Brain pericyte (primary cell): ENCODE measurements around the gene CCT8L2.
"Not testable (repeated sequence)": the region's sequence is repeated elsewhere in the genome, so short reads cannot be mapped to it uniquely, and the experiment has no call there.

Experiments used
- DNase-seq: peaks from one replicate; pipeline ENCODE4 v3.0.0-alpha.2; 2012; ENCODE audit warnings: low read depth, low spot score

The CCT8L2 gene

DNA sequence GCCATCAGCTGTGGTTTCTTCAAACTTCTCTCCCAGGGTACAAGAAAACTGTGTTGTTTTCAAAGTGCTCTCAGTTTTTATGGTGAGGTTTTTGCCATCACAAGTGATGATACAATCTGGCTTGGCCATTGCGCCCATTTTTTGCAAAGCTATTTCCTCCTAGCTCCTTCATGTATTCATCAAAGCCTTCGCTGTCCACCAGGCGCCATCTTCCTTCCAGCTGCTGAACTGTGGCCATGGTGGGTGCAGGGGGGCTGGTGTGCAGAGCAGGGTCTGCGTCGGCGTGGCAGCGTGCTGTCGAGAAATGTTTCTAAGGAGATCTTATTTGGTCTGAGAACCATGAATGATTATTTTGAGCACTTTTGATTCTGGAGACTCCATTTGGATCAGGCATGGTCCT lies 2.6 kb upstream of the CCT8L2 start:
- not testable (repeated sequence) for DNase-seq

DNA sequence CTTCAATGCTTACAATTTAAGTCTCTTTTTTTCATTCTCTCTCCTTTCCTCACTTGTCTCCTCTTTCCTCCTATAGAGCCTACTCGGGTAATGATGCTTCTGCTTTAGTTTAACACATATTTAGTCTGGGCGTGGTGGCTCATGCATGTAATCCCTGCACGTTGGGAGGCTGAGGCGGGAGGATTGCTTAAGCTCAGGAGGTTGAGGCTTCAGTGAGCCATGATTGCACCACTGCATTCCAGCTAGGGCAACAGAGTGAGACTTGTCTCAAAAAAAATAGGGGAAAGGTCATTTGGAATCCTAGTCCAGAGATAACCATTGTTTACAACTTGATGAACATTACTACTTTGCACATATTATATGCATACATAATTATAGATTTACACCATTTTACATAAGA lies 1.4 kb upstream of the CCT8L2 start:
- DNase-seq: no peak

DNA sequence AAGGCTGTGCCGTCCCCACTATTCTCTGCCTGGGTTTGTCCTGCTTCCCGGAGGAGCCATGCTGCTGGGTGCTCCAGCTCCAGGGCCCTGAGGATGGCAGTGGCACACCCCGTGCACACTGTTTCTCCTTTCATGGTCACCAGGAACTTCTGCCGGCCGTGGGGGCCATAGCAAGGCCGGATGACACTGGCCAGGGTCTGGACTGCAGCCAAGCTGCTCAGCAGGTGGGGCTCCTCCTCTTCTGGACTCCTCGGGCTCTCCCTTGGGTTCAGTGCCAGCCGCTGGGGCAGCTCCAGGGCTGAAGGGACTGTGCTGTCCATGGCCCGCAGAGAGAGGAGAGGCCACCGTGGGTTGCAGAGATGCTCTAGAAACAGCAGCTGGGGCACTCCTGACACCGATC lies 379 bp downstream of the CCT8L2 start:
- not testable (repeated sequence) for DNase-seq

DNA sequence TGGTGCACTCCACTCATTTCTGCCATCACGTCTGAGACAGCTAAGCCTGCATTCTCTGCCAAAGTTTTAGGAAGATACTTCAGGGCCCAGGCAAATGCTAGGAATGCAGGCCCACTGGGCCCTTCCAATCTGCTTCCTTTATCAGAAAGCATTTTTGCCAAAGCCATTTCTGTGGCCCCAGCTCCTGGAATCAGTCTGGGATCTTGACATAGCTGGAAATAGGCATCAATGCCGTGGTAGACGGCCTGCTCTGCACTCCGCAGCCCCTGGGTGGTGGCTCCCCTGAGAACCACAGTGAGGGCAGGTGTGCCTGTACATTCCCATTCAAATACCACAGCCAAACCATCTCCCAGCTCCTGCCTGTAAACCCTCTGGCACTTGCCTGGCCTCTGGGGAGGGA lies 1.5 kb downstream of the CCT8L2 start:
- DNase-seq: not testable (repeated sequence)

DNA sequence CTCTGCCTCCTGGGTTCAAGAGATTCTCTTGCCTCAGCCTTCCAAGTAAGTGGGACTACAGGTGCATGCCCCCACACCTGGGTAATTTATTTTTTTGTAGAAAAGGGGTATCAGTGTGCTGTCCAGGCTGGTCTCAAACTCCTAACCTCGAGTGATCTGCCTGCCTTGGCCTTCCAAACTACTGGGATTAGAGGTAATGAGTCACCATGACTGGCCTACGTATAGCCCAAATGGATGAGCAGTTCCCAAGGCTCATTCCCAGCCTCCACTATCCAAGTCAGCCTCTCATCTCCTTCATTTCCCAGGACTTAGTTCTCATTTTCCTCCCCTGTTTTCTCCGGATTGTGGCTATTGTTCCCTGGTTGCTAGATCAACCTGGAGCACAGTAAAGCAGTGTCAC lies 5.6 kb downstream of the CCT8L2 start:
- no peak for DNase-seq

DNA sequence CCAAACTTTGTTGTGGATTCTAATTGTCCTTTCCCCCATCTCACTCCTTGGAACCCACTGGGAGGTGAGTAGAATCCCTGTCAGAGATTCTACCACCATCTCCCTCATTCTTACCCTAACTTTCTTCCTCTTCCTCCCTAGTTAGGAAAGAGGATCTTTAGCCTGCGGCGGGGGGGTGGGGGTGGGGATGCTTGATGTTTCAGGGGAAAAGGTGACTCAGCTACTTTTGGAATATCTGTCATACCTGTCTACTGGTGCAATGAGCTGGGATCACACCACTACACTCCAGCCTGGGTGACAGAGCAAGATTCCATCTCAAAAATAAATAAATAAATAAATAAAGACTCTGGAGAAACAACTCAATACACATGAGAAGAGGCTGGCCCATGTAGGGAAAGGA lies 6.4 kb downstream of the CCT8L2 start:
- DNase-seq: no peak

DNA sequence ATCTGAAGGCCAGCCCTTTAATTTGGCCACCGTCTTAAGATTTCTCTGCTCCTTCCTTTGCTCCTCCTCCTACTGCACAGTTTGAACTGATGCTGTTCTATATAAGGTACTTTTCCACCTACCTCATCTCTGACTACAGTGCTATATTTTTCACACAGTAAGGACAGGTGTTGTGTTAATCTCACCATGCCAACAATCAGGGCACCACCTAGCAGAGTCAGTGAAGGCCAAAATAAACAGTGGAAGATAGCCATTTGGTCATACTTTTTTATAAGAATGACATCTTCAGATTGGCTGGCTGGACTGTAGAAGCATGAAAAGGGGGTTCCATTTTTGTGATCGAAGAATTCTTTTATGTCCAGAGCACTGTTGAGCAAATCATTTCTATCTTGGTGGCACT lies 11.7 kb downstream of the CCT8L2 start:
- not testable (repeated sequence) for DNase-seq

DNA sequence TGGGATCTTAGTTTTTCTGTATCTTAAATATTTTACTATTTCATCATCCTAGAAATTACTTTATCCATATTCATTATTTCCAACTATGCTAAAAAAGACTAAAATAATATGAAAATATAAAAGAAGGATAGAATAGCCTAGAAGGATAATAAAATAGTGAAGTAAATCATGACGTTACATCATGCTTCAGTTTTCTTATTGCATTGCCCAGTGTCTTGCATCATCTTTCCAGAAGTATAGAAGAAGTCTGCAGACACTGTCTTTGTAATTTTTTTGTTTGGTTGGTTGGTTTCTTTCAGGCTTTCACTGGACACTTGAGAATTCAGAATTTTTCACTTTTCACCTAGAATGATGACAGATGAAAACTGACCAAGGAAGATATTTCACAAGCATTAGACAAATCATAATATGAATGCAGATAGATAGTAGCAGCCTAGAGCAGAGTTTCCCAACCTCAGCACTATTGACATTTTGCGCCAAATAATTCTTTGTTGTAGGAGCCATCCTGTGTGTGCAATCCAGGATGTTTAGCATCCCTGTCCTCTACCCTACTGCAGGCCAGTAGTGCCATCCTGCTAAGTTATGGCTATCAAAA lies 23.3 kb downstream of the CCT8L2 start:
- not testable (repeated sequence) for DNase-seq

DNA sequence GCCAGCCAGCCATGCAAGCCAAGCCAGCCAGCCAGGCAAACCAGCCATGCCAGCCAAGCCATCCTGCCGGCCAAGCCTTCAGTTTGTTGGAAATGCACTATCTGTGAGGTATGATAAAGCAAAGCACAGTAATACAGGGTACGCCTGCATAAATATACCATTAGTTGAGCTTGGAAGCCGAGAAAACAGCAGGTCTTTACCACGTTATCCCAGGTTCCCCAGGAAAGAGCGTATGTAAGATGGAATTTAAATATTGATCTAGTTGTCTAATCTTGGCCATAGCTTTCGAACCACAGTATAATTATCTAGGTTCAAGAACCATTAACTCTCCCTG lies 24.2 kb downstream of the CCT8L2 start:
- DNase-seq: no peak

DNA sequence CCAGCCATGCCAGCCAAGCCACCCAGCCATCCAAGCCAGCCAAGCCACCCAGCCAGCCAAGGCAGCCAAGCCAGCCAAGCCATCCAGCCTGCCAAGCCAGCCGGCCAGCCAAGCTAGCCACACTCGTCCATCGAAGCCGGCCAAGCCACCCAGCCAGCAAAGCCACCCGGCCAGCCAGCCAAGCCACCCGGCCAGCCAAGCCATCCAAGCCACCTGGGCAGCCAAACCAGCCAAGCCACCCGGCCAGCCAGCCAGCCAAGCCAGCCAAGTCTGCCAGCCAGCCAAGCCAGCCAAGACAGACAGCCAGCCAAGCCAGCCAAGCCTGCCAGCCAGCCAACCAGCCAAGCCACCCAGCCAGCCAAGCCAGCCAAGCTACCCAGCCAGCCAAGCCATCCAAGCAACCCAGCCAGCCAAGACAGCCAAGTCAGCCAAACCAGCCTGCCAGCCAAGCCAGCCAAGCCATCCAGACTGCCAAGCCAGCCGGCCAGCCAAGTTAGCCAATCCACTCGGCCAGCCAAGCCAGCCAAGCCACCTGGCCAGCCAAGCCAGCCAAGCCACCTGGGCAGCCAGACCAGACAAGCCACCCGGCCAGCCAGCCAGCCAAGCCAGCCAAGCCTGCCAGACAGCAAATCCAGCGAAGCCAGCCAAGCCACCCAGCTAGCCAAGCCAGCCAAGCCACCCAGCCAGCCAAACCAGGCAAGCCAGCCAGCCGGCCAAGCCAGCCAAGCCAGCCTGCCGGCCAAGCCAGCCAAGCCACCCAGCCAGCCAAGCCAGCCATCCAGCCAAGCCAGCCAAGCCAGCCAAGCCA lies 24.8 kb downstream of the CCT8L2 start:
- not testable (repeated sequence) for DNase-seq

DNA sequence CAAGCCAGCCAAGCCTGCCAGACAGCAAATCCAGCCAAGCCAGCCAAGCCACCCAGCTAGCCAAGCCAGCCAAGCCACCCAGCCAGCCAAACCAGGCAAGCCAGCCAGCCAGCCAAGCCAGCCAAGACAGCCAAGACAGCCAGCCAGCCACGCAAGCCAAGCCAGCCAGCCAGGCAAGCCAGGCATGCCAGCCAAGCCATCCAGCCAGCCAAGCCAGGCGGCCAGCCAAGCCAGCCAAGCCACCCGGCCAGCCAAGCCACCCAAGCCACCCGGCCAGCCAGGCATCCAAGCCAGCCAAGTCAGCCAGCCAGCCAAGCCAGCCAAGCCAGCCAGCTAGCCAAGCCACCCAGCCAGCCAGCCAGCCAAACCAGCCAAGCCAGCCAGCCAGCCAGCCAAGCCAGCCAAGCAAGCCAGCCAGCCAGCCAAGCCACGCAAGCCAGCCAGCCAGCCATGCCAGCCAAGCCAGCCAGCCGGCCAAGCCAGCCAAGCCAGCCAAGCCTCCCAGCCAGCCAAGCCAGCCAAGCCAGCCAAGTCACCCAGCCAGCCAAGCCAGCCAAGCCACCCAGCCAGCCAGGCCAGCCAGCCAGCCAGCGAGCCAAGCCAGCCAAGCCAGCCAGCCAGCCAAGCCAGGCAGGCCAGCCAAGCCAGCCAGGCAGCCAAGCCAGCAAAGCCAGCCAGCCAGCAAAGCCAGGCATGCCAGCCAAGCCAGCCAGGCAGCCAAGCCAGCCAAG lies 26.0 kb downstream of the CCT8L2 start:
- DNase-seq: not testable (repeated sequence)

DNA sequence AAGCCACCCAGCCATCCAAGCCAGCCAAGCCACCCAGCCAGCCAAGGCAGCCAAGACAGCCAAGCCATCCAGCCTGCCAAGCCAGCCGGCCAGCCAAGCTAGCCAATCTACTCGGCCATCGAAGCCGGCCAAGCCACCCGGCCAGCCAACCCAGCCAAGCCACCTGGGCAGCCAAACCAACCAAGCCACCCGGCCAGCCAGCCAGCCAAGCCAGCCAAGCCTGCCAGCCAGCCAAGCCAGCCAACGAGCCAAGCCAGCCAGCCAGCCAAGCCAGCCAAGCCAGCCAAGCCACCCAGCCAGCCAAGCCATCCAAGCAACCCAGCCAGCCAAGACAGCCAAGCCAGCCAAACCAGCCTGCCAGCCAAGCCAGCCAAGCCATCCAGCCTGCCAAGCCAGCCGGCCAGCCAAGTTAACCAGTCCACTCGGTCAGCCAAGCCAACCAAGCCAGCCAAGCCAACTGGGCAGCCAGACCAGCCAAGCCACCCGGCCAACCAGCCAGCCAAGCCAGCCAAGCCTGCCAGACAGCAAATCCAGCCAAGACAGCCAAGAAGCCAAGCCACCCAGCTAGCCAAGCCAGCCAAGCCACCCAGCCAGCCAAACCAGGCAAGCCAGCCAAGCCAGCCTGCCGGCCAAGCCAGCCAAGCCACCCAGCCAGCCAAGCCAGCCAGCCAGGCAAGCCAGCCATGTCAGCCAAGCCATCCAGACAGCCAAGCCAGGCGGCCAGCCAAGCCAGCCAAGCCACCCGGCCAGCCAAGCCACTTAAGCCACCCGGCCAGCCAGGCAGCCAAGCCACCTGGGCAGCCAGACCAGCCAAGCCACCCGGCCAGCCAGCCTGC lies 26.8 kb downstream of the CCT8L2 start:
- not testable (repeated sequence) for DNase-seq

DNA sequence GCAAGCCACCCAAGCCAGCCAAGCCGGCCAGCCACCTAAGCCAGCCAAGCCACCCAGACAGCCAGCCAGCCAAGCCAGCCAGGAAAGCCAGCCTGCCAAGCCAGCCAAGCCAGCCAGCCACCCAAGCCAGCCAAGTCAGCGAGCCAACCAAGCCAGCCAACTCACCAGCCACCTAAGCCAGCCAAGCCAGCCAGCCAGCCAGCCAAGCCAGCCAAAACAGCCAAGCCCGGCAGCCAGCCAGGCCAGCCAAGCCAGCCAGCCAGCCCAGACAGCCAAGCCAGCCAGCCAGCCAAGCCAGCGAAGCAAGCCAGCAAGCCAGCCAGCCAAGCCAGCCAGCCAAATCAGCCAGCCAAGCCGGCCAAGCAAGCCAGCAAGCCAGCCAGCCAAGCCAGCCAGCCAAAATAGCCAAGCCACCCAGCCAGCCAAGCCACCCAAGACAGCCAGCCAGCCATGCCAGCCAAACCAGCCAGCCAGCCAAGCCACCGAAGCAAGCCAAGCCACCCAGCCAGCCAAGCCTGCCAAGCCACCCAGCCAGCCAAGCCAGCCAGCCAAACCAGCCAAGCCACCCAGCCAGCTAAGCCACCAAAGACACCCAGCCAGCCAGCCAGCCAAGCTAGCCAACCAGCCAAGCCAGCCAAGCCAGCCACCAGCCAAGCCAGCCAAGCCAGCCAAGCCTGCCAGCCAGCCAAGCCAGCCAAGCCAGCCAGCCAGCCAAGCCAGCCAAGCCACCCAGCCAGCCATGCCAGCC lies 27.6 kb downstream of the CCT8L2 start:
- not testable (repeated sequence) for DNase-seq

DNA sequence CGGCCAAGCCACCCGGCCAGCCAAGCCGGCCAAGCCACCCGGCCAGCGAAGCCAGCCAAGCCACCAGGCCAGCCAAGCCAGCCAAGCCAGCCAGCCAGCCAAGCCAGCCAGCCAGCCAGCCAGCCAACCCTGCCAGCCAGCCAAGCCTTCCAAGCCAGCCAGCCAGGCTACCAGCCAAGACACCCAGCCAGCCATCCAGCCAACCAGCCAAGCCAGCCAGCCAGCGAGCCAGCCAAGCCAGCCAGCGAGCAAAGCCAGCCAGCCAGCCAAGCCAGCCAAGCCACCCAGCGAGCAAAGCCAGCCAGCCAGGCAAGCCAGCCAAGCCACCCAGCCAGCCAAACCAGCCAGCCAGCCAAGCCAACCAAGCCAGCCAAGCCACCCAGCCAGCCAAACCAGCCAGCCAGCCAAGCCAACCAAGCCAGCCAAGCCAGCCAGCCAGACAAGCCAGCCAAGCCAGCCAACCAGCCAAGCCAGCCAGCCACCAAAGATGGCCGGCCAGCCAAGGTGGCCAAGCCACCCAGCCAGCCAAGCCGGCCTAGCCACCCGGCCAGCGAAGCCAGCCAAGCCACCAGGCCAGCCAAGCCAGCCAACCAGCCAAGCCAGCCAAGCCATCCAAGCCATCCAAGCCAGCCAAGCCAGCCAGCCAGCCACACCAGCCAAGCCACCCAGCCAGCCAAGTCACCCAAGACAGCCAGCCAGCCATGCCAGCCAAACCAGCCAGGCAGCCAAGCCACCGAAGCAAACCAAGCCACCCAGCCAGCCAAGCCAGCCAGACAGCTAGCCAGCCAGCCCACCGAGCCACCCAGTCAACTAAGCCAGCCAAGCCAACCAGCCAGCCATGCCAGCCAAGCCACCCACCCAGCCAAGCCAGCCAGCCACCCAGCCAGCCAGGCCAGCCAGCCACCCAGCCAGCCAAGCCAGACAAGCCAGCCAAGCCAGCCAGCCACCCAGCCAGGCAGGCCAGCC lies 28.8 kb downstream of the CCT8L2 start:
- no peak for DNase-seq

DNA sequence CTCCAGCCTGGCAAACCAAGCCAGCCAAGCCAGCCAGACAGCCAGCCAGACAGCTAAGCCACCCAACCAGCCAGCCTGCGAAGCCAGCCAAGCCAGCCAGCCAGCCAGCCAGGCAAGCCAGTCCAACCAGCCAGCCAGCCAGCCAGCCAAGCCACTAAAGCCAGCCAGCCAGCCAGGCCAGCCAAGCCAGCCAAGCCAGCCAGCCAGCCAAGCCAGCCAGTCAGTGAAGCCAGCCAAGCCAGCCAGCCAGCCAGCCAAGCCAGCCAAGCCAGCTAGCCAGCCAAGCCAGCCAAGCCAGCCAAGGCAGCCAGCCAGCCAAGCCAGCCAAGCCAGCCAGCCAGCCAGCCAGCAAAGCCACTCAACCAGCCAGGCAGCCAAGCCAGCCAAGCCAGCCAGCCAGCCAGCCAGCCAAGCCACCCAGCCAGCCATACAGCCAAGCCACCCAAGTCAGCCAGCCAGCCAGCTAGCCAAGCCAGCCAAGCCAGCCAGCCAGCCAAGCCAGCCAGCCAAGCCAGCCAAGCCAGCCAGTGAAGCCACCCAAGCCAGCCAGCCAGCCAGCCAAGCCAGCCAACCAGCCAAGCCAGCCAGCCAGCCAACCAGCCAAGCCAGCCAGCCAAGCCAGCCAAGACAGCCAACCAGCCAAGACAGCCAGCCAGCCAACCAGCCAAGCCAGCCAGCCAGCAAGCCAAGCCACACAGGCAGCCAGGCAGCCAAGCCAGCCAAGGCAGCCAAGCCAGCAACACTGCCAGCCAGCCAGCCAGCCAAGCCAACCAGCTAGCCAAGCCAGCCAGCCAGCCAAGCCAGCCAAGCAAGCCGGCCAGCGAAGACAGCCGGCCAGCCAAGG lies 29.7 kb downstream of the CCT8L2 start:
- DNase-seq: no peak

DNA sequence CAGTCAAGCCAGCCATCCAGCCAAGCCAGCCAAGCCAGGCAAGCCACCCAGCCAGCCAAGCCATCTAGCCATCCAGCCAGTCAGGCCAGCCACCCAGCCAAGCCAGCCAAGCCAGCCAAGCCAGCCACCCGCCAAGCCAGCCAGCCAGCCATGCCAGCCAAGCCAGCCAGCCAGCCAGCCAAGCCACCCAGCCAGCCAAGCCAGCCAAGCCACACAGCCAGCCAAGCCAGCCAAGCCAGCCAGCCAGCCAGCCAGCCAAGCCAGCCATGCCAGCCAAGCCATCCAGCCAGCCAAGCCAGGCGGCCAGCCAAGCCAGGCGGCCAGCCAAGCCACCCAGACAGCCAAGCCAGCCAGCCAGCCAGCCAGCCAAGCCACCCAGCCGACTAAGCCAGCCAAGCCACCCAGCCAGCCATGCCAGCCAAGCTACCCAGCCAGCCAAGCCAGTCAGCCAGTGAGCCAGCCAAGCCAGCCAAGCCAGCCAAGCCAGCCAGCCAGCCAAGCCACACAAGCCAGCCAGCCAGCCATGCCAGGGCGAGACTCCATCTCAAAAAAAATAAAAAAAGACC lies 31.4 kb downstream of the CCT8L2 start:
- DNase-seq: not testable (repeated sequence)

DNA sequence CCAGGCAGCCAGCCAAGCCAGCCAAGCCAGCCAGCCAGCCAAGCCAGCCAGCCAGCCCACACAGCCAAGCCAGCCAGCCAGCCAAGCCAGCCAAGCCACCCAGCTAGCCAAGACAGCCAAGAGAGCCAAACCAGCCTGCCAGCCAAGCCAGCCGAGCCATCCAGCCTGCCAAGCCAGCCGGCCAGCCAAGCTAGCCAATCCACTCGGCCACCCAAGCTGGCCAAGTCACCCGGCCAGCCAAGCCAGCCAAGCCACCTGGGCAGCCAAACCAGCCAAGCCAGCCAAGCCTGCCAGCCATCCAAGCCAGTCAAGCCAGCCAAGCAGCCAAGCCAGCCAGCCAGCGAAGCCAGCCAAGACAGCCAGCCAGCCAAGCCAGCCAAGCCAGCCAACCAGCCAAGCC lies 32.0 kb downstream of the CCT8L2 start:
- DNase-seq: not testable (repeated sequence)

DNA sequence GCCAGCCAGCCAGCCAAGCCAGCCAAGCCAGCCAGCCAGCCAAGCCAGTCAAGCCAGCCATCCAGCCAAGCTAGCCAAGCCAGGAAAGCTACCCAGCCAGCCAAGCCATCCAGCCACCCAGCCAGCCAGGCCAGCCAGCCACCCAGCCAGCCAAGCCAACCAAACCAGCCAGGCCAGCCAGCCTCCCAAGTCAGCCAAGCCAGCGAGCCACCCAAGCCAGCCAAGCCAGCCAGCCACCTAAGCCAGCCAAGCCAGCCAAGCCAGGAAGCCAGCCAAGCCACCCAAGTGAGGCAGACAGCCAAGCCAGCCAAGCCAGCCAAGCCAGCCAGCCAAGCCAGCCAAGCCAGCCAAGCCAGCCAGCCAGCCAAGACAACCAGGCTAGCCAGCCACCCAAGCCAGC lies 32.6 kb downstream of the CCT8L2 start:
- DNase-seq: not testable (repeated sequence)
